H1 (cell line): Measurements from ENCODE around the gene AHR. TPM values are rescaled to one million over a fixed set of nuclear protein-coding genes. Genes with fewer than 3 reads are reported as not detected.

ENCODE experiments used
- CTCF ChIA-PET: fragments of 300-600 bp; sonication (Branson Sonifier 250); formaldehyde crosslinking; loops from one replicate; lab custom pipeline; 2021; ENCODE audit not compliant: partially characterized antibody; lab: Charles Lee
- POLR2A ChIA-PET: fragments of 300-600 bp; sonication (Branson Sonifier 250); formaldehyde crosslinking; loops from one replicate; lab custom pipeline; 2021; ENCODE audit warnings: inconsistent platforms; ENCODE audit not compliant: partially characterized antibody; lab: Charles Lee
- DNase-seq, 2 experiments: peaks; one replicate each; pipeline versions ENCODE4 v3.0.0 to v3.0.0-alpha.2; 2010 to 2022; ENCODE audit warnings: low spot score in 2 of 2, low read depth in 1 of 2, mixed read lengths in 1 of 2
- FAIRE-seq: peaks from 2 replicates; lab custom pipeline; 2011; peaks lifted over from hg19 to GRCh38; lab: Jason Lieb, UNC
- H2AFZ ChIP-seq: 2 replicates; pipeline ENCODE4 v1.8.1; 2012; ENCODE audit warnings: low read length, inconsistent platforms
- H2AK5ac ChIP-seq: 2 replicates; pipeline ENCODE4 v1.6.1; 2013; ENCODE audit warnings: low read depth, low read length
- H2BK120ac ChIP-seq: replicated peaks from 2 replicates; pipeline ENCODE3; 2013; ENCODE audit warnings: low read depth, low read length, inconsistent platforms
- H2BK12ac ChIP-seq: 2 replicates; pipeline ENCODE4 v1.6.1; 2013; ENCODE audit warnings: low read depth, low read length
- H2BK15ac ChIP-seq: 2 replicates; pipeline ENCODE4 v1.6.1; 2013; ENCODE audit warnings: low read length
- H2BK20ac ChIP-seq: 2 replicates; pipeline ENCODE4 v1.6.1; 2013; ENCODE audit warnings: low read length
- H2BK5ac ChIP-seq: 2 replicates; pipeline ENCODE4 v1.6.1; 2013; ENCODE audit warnings: low read depth, low read length
- H3K14ac ChIP-seq: 2 replicates; pipeline ENCODE4 v1.6.1; 2013; ENCODE audit warnings: inconsistent platforms; ENCODE audit not compliant: insufficient read length
- H3K18ac ChIP-seq: 2 replicates; pipeline ENCODE4 v1.6.1; 2013; ENCODE audit warnings: low read length; ENCODE audit errors: extremely low read depth
- H3K23ac ChIP-seq: 2 replicates; pipeline ENCODE4 v1.6.1; 2013; ENCODE audit warnings: inconsistent platforms; ENCODE audit not compliant: insufficient read length
- H3K23me2 ChIP-seq: 2 replicates; pipeline ENCODE4 v1.6.1; 2013; ENCODE audit warnings: low read depth, low read length
- H3K27ac ChIP-seq: 2 replicates; pipeline ENCODE4 v1.6.1; 2011; ENCODE audit warnings: low read depth, low read length, inconsistent platforms
- H3K27me3 ChIP-seq, 4 experiments: replicated peaks in 1 of 4; 1 replicate in 1 of 4; 2 replicates in 3 of 4; pipeline versions ENCODE4 v1.6.1 to v1.8.1; 2011 to 2013; ENCODE audit warnings: low read length in 3 of 4, mild to moderate bottlenecking in 3 of 4, inconsistent platforms in 2 of 4, mixed read lengths in 2 of 4, moderate library complexity in 1 of 4; ENCODE audit not compliant: control insufficient read depth in 3 of 4, insufficient read depth in 3 of 4; ENCODE audit errors: extremely low read depth in 1 of 4
- H3K36me3 ChIP-seq, 4 experiments: 2 replicates each; pipeline versions ENCODE4 v1.6.1 to v1.8.1; 2011 to 2013; ENCODE audit warnings: mild to moderate bottlenecking in 4 of 4, low read length in 3 of 4, moderate library complexity in 2 of 4, control low read depth in 1 of 4, inconsistent platforms in 1 of 4; ENCODE audit not compliant: insufficient read depth in 4 of 4, control insufficient read depth in 2 of 4
- H3K4ac ChIP-seq: replicated peaks from 2 replicates; pipeline ENCODE3; 2013; ENCODE audit warnings: low read length, low read depth, mixed read lengths, inconsistent platforms; ENCODE audit not compliant: insufficient read length
- H3K4me1 ChIP-seq, 4 experiments: replicated peaks in 1 of 4; 1 replicate in 1 of 4; 2 replicates in 3 of 4; pipeline versions ENCODE4 v1.6.1 to v1.8.1; 2011 to 2013; ENCODE audit warnings: low read length in 3 of 4, inconsistent platforms in 2 of 4, mixed read lengths in 1 of 4; ENCODE audit not compliant: insufficient read depth in 4 of 4, control insufficient read depth in 3 of 4
- H3K4me2 ChIP-seq, 2 experiments: 2 replicates each; pipeline versions ENCODE4 v1.6.1 to v1.8.1; 2011 to 2013; ENCODE audit warnings: low read depth in 2 of 2, low read length in 2 of 2, control low read depth in 1 of 2, inconsistent platforms in 1 of 2, mild to moderate bottlenecking in 1 of 2; ENCODE audit not compliant: insufficient read depth in 1 of 2
- H3K4me3 ChIP-seq, 4 experiments: fragments of 200-600, 300-600 bp in 1 of 4; sonication (generic), shearing (Covaris generic), sonication (Bioruptor Twin) in 1 of 4; 2 replicates each; pipeline versions ENCODE4 v1.5.1 to v1.8.1; 2011 to 2016; ENCODE audit warnings: low read length in 4 of 4, low read depth in 3 of 4, control low read depth in 2 of 4, inconsistent platforms in 2 of 4, mild to moderate bottlenecking in 2 of 4, mixed read lengths in 1 of 4, moderate library complexity in 1 of 4; ENCODE audit not compliant: insufficient read depth in 2 of 4; ENCODE audit errors: extremely low read depth in 1 of 4
- H3K56ac ChIP-seq: replicated peaks from 2 replicates; pipeline ENCODE3; 2013; ENCODE audit warnings: low read depth, mild to moderate bottlenecking, mixed read lengths, low read length, inconsistent platforms; ENCODE audit not compliant: insufficient read length
- H3K79me1 ChIP-seq: 2 replicates; pipeline ENCODE4 v1.6.1; 2013; ENCODE audit warnings: low read depth, low read length, control low read depth
- H3K79me2 ChIP-seq, 2 experiments: 2 replicates each; pipeline versions ENCODE4 v1.6.1 to v1.8.1; 2012 to 2013; ENCODE audit warnings: low read length in 2 of 2, mild to moderate bottlenecking in 2 of 2, inconsistent platforms in 1 of 2; ENCODE audit not compliant: insufficient read depth in 2 of 2, control insufficient read depth in 1 of 2
- H3K9ac ChIP-seq, 4 experiments: replicated peaks in 1 of 4; 1 replicate in 1 of 4; 2 replicates in 3 of 4; pipeline versions ENCODE4 v1.6.1 to v1.8.1; 2011 to 2013; ENCODE audit warnings: low read depth in 3 of 4, low read length in 3 of 4, control low read depth in 2 of 4, mild to moderate bottlenecking in 2 of 4, moderate library complexity in 2 of 4, inconsistent platforms in 1 of 4; ENCODE audit errors: extremely low read depth in 1 of 4
- H3K9me3 ChIP-seq, 2 experiments: 2 replicates each; pipeline versions ENCODE4 v1.6.1 to v1.8.1; 2012 to 2013; ENCODE audit warnings: mild to moderate bottlenecking in 2 of 2, moderate library complexity in 2 of 2, control low read depth in 1 of 2, inconsistent platforms in 1 of 2, low read depth in 1 of 2, low read length in 1 of 2, mixed read lengths in 1 of 2; ENCODE audit not compliant: insufficient read depth in 2 of 2
- H4K20me1 ChIP-seq, 2 experiments: replicated peaks in 1 of 2; 2 replicates each; pipeline versions ENCODE3 to v1.8.1; 2011 to 2013; ENCODE audit warnings: inconsistent platforms in 2 of 2, low read length in 2 of 2, mild to moderate bottlenecking in 1 of 2; ENCODE audit not compliant: insufficient read depth in 2 of 2, control insufficient read depth in 1 of 2
- H4K5ac ChIP-seq: 2 replicates; pipeline ENCODE4 v1.6.1; 2013; ENCODE audit warnings: low read length, low read depth, mixed read lengths, inconsistent platforms; ENCODE audit not compliant: insufficient read length
- H4K8ac ChIP-seq: 2 replicates; pipeline ENCODE4 v1.8.0; 2013; ENCODE audit warnings: mild to moderate bottlenecking, moderate library complexity, low read length, inconsistent platforms; ENCODE audit not compliant: insufficient read depth; ENCODE audit errors: extremely low read depth
- H4K91ac ChIP-seq: replicated peaks from 2 replicates; pipeline ENCODE3; 2013; ENCODE audit warnings: low read length, mixed read lengths, inconsistent platforms; ENCODE audit not compliant: insufficient read length
- ATF3 ChIP-seq: IDR thresholded peaks from 2 replicates; pipeline ENCODE4 v1.6.1; 2011; ENCODE audit warnings: low read depth, mild to moderate bottlenecking, low read length; ENCODE audit not compliant: insufficient read depth
- SIRT6 ChIP-seq: IDR thresholded peaks from one replicate; pipeline ENCODE4 v1.7.1; 2012; ENCODE audit warnings: low read length, inconsistent platforms
- WGBS, 2 experiments: shearing (Covaris generic) in 1 of 2; methylation state at CpG; one replicate each; pipeline versions ENCODE4 v1.1.6 to v1.1.7; 2013 to 2015; ENCODE audit warnings: low lambda C conversion rate in 2 of 2, mixed read lengths in 2 of 2, inconsistent platforms in 1 of 2, low coverage in 1 of 2, missing lambda C conversion rate in 1 of 2; ENCODE audit not compliant: insufficient replicate concordance in 2 of 2, insufficient coverage in 1 of 2, insufficient read length in 1 of 2; ENCODE audit errors: extremely low coverage in 1 of 2, missing lambda C conversion rate in 1 of 2; 5-methylcytosine and 5-hydroxymethylcytosine counted together
- polyA plus RNA-seq, 7 experiments: library from polyadenylated mRNA; depleted of rRNA in 3 of 7; stranded (reverse) in 5 of 7; unstranded in 2 of 7; fragments of >200 nt in 5 of 7; fragments of 200-250 nt in 2 of 7; gene quantifications; 1 replicate in 5 of 7; 2 replicates in 1 of 7; 4 replicates in 1 of 7; pipeline versions ENCODE4 v1.2.1 to v1.2.3, GENCODE V29; 2011 to 2013; ENCODE audit warnings: missing spikeins in 2 of 7, mixed read lengths in 2 of 7
- total RNA-seq: library from RNA; stranded (reverse); fragmentation: NEBNext Ultra II Directional; extraction: Animal tissue kit (Norgen Biotek cat#: 25700); gene quantifications from 2 replicates; pipeline ENCODE4 v1.2.1, GENCODE V29; 2021

Gene AHR
- total and polyA plus RNA-seq, 2 of the 8 experiments (the other 6 are each of a cell fraction or from before 2014, with no cell fraction given): 1.4 to 9.7 TPM

DNA sequence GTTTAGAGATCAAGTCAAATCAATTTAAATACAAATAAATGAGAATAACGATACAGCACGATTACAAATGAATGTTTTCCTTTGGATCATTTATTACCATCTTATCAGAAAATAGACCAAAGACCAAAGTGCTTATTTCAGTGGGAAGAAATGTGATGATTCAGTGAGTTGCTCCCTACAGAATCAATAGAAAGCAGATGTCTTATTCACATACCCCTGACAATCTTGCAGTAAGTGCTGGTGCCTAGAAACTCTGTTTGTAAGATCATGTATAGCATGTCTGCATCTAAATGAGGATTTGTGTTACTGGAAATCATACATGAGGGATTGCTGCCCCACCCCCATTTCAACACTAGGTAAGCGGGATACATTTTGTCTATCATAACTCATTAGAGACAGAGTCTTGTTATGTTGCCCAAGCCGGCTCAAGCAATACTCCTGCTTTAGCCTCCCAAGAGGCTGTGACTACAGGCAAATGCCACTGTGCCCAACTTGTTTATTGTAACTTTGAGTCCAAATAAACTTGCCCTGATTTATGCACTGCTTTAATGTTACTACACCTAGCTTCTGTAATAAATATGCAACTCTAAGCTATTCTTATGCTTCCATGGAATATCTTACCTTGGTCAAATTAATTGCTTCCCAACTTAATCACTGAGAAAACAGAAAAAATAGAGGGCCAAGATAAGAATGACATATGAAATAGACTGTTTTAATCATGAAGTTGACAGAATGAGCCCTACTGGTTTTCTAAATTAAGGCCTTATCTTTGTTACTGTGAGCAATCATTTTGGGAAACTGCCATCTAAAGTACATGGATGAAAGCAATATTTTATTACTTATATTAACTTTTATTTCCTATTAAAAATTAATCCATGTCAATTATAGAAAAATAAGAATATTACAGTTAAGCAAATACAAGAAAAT is 82.5 kb downstream of the AHR start:
- no peak overlapping the region for H3K4me2 ChIP-seq
- 93% methylated on average over 4 of the region's 4 CpGs; no CpG with 5 or more reads in 1 of the 2 experiments for WGBS, 2 experiments
- H2AK5ac ChIP-seq: no peak overlapping the region
- no peak overlapping the region for H2AFZ ChIP-seq
- no peak overlapping the region for H2BK20ac ChIP-seq
- no peak overlapping the region for H2BK120ac ChIP-seq
- no peak overlapping the region for H2BK5ac ChIP-seq
- DNase-seq: no peak
- CTCF ChIA-PET: no interaction called here
- POLR2A ChIA-PET: no interaction called here
- no peak overlapping the region for H3K9ac ChIP-seq
- H4K91ac ChIP-seq: no peak overlapping the region
- no peaks in the 10 kb centered on the region; a peak in 1 of 7 replicates for H3K27me3 ChIP-seq
- H4K20me1 ChIP-seq: no peaks in the 10 kb centered on the region
- no peaks in the 10 kb centered on the region for H3K79me2 ChIP-seq
- no peak overlapping the region for H2BK12ac ChIP-seq
- no peak overlapping the region for H3K27ac ChIP-seq
- H3K9me3 ChIP-seq: no peaks in the 10 kb centered on the region
- no peak overlapping the region for H3K14ac ChIP-seq
- no peak for FAIRE-seq
- no peak overlapping the region for H3K4ac ChIP-seq
- H4K5ac ChIP-seq: no peak overlapping the region
- H3K79me1 ChIP-seq: no peaks in the 10 kb centered on the region
- H3K4me3 ChIP-seq: no peak overlapping the region
- no peaks in the 10 kb centered on the region for H3K36me3 ChIP-seq
- no peak overlapping the region for H2BK15ac ChIP-seq
- no peak overlapping the region for H3K23ac ChIP-seq
- no peak overlapping the region for H3K18ac ChIP-seq
- no peak overlapping the region for H4K8ac ChIP-seq
- H3K56ac ChIP-seq: no peak overlapping the region
- H3K4me1 ChIP-seq: no peaks in the 10 kb centered on the region
- H3K23me2 ChIP-seq: no peaks in the 10 kb centered on the region; the same call in 1 of the 2 replicates
- no peak for TF ChIP-seq ATF3
- TF ChIP-seq SIRT6: no peak
